Stimulated activated CD8-positive, alpha-beta memory T cell treated with anti-CD3 and anti-CD28 coated beads, Interleukin-4, amount 100 ng/mL, for 24 hours (primary cell): ENCODE measurements around the gene MTMR4.
A peak's percentile ranks its signal among the peaks of the same experiment; 100 is the strongest.
"Not testable (repeated sequence)": the region's sequence is repeated elsewhere in the genome, so short reads cannot be mapped to it uniquely, and the experiment has no call there.

ENCODE experiments used
- DNase-seq: peaks from one replicate; pipeline ENCODE4 v3.0.0-alpha.2; 2020; ENCODE audit warnings: low read depth

Gene MTMR4

GRCh38 chr17:58525239-58525638, 10.8 kb upstream of the MTMR4 start:
- no peak for DNase-seq

GRCh38 chr17:58521680-58522079, 7.2 kb upstream of the MTMR4 start:
- DNase-seq: no peak

GRCh38 chr17:58520843-58521430, 6.5 kb upstream of the MTMR4 start:
- DNase-seq: no peak

- peak; percentile 99 for DNase-seq
These were observed 3.6 kb upstream of the MTMR4 start for GRCh38 chr17:58517928-58518609.

GRCh38 chr17:58517378-58517927, 3.0 kb upstream of the MTMR4 start:
- no peak for DNase-seq

- no peak for DNase-seq
These were observed 2.4 kb upstream of the MTMR4 start for GRCh38 chr17:58516644-58517377.

GRCh38 chr17:58515286-58515685, 848 bp upstream of the MTMR4 start:
- no peak for DNase-seq

GRCh38 chr17:58514770-58515157, 326 bp upstream of the MTMR4 start:
- no peak for DNase-seq

- DNase-seq: peak; percentile 28
These were observed 1.0 kb downstream of the MTMR4 start for GRCh38 chr17:58513267-58513964.

GRCh38 chr17:58510075-58510474, 4.4 kb downstream of the MTMR4 start:
- no peak for DNase-seq

GRCh38 chr17:58508341-58509067, 5.9 kb downstream of the MTMR4 start:
- DNase-seq: no peak

GRCh38 chr17:58507123-58507634, 7.3 kb downstream of the MTMR4 start:
- DNase-seq: no peak

GRCh38 chr17:58506354-58507080, 7.9 kb downstream of the MTMR4 start:
- DNase-seq: no peak

- DNase-seq: no peak
These were observed 9.5 kb downstream of the MTMR4 start for GRCh38 chr17:58504826-58505351.

- no peak for DNase-seq
These were observed 10.6 kb downstream of the MTMR4 start for GRCh38 chr17:58503866-58504265.

- not testable (repeated sequence) for DNase-seq
These were observed 11.3 kb downstream of the MTMR4 start for GRCh38 chr17:58503134-58503533.

- no peak for DNase-seq
These were observed 13.0 kb downstream of the MTMR4 start for GRCh38 chr17:58501451-58501850.

- DNase-seq: no peak
These were observed 16.1 kb downstream of the MTMR4 start for GRCh38 chr17:58498177-58498828.

- DNase-seq: no peak
These were observed 20.9 kb downstream of the MTMR4 start for GRCh38 chr17:58493506-58493905.
